Subcutaneous adipose tissue (tissue), 4 donors: Measurements from ENCODE around the gene NR1I2. TPM values are rescaled to one million over a fixed set of nuclear protein-coding genes. Genes with fewer than 3 reads are reported as not detected.

Experiments used
- CTCF ChIP-seq: fragments of 450-650 bp; IDR thresholded peaks from one replicate; pipeline ENCODE4 v1.5.1; 2016; ENCODE audit warnings: low read depth, mild to moderate bottlenecking, control low read depth, antibody characterized with exemption, moderate library complexity
- total RNA-seq, 4 donors: library from RNA; depleted of rRNA; stranded (reverse); fragments of >200 nt; gene quantifications; one replicate each; pipeline ENCODE4 v1.1.0, GENCODE V29; 2016

NR1I2 gene
- under 1 TPM in 2 of 4 donors, not detected in 2; 0.66 to 0.68 TPM for total RNA-seq

GRCh38 chr3:119781330-119782198 is at the start of gene NR1I2:
TSS of gene NR1I2 (plus strand) at chr3:119782101.
- no peak for TF ChIP-seq CTCF

- no peak for TF ChIP-seq CTCF
Measured at GRCh38 chr3:119733812-119734211, 48.1 kb upstream of the NR1I2 start.

GRCh38 chr3:119738741-119739140 is 43.2 kb upstream of the NR1I2 start:
- no peak for TF ChIP-seq CTCF

- no peak for TF ChIP-seq CTCF
Measured at GRCh38 chr3:119741657-119742590, 40.0 kb upstream of the NR1I2 start.

GRCh38 chr3:119743921-119744320 is 38.0 kb upstream of the NR1I2 start:
- TF ChIP-seq CTCF, result no peak

- TF ChIP-seq CTCF, result no peak
Measured at GRCh38 chr3:119745942-119746341, 36.0 kb upstream of the NR1I2 start.

- no peak for TF ChIP-seq CTCF
Measured at GRCh38 chr3:119746423-119746822, 35.5 kb upstream of the NR1I2 start.
